Gastroesophageal sphincter (tissue), 4 donors: ENCODE results near the gene NOL4L. TPM values are rescaled to one million over a fixed set of nuclear protein-coding genes. Genes with fewer than 3 reads are reported as not detected.

Experiments used
- ATAC-seq: fragments of 150-250 bp; one replicate; pipeline ENCODE4 v1.9.1; 2016; ENCODE audit warnings: mild to moderate bottlenecking, moderate library complexity
- H3K27ac ChIP-seq, 4 donors: fragments of 200-600 bp; sonication (generic) in 3 of 4; 1 replicate in 3 of 4; 2 replicates in 1 of 4; pipeline ENCODE4 v1.5.1; 2016 to 2019
- H3K27me3 ChIP-seq: fragments of 200-600 bp; sonication (generic); one replicate; pipeline ENCODE4 v1.5.1; 2019
- H3K36me3 ChIP-seq, 2 donors: fragments of 200-600 bp; sonication (generic); one replicate each; pipeline ENCODE4 v1.5.1; 2019; ENCODE audit warnings: control low read depth in 1 of 2
- H3K4me1 ChIP-seq, 3 donors: fragments of 200-600 bp; sonication (generic); 1 replicate in 2 of 3; 2 replicates in 1 of 3; pipeline ENCODE4 v1.5.1; 2016 to 2019; ENCODE audit warnings: control low read depth in 2 of 3
- H3K4me3 ChIP-seq, 2 donors: fragments of 200-600 bp; sonication (generic); one replicate each; pipeline ENCODE4 v1.5.1; 2019; ENCODE audit warnings: mild to moderate bottlenecking in 1 of 2, moderate library complexity in 1 of 2
- H3K9me3 ChIP-seq, 3 donors: fragments of 200-600 bp; sonication (generic); one replicate each; pipeline ENCODE4 v1.5.1; 2017 to 2019; ENCODE audit warnings: control low read depth in 2 of 3
- EP300 ChIP-seq: sonication (generic); formaldehyde crosslinking; IDR thresholded peaks from one replicate; pipeline ENCODE4 v1.6.1; 2017; ENCODE audit warnings: antibody characterized with exemption, mild to moderate bottlenecking
- POLR2A ChIP-seq, 2 donors: fragments of 450-650 bp; IDR thresholded peaks; one replicate each; pipeline ENCODE4 v1.6.1; 2017; ENCODE audit warnings: antibody characterized with exemption in 2 of 2, mild to moderate bottlenecking in 2 of 2, moderate library complexity in 1 of 2
- POLR2AphosphoS5 ChIP-seq: sonication (generic); formaldehyde crosslinking; IDR thresholded peaks from one replicate; pipeline ENCODE4 v1.6.1; 2017; ENCODE audit warnings: antibody characterized with exemption
- WGBS, 2 donors: methylation state at CpG; one replicate each; pipeline ENCODE4 v1.1.5; 2018; ENCODE audit warnings: low coverage in 1 of 2; 5-methylcytosine and 5-hydroxymethylcytosine counted together
- total RNA-seq, 4 donors: library from RNA; depleted of rRNA; stranded (reverse); fragments of >200 nt; gene quantifications; one replicate each; pipeline ENCODE4 v1.1.0, GENCODE V29; 2016
- TF ChIP-seq, protein P1 (sequence below), 4 experiments: fragments of 200-600 bp in 2 of 4; fragments of 450-650 bp in 2 of 4; sonication (generic) in 1 of 4; IDR thresholded peaks; one replicate each; pipeline ENCODE4 v1.5.1; 2017 to 2019; ENCODE audit warnings: antibody characterized with exemption in 4 of 4, mild to moderate bottlenecking in 2 of 4, moderate library complexity in 2 of 4

The NOL4L gene
- total RNA-seq, 4 donors from 2014 or later: 9.0 to 14.7 (median 10.8) TPM

DNA sequence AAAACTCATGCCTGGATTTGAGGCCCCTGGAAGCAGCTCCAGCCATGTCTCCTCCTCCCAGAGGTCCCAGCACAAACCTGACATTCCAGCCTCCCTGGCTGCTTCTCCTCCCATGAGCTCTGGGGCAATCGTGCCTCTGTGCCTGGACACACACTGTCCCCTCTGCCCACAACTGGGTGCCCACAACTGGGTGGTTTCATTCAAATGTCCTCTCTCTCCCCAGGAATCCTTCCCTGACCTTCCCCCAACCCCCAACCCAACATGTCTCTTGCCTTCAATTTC, 37.4 kb downstream of the NOL4L start:
- Histone ChIP-seq H3K27ac (no peak overlapping the region), H3K4me1 (no peaks in the 10 kb centered on the region), H3K4me3 (no peak overlapping the region), H3K9me3 (no peaks in the 10 kb centered on the region), H3K36me3 (no peaks in the 10 kb centered on the region), H3K27me3 (no peaks in the 10 kb centered on the region)
- TF ChIP-seq POLR2A (IDR thresholded peaks at IDR 0.05) (no peak), EP300 (no peak), POLR2AphosphoS5 (no peak)
- TF ChIP-seq, protein P1, sequence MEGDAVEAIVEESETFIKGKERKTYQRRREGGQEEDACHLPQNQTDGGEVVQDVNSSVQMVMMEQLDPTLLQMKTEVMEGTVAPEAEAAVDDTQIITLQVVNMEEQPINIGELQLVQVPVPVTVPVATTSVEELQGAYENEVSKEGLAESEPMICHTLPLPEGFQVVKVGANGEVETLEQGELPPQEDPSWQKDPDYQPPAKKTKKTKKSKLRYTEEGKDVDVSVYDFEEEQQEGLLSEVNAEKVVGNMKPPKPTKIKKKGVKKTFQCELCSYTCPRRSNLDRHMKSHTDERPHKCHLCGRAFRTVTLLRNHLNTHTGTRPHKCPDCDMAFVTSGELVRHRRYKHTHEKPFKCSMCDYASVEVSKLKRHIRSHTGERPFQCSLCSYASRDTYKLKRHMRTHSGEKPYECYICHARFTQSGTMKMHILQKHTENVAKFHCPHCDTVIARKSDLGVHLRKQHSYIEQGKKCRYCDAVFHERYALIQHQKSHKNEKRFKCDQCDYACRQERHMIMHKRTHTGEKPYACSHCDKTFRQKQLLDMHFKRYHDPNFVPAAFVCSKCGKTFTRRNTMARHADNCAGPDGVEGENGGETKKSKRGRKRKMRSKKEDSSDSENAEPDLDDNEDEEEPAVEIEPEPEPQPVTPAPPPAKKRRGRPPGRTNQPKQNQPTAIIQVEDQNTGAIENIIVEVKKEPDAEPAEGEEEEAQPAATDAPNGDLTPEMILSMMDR (IDR thresholded peaks at IDR 0.05): no peak
- 100% methylated on average over 1 of the region's 1 CpG; no CpG with 5 or more reads in 1 of the 2 donors for WGBS, 2 donors
- no peak for ATAC-seq

DNA sequence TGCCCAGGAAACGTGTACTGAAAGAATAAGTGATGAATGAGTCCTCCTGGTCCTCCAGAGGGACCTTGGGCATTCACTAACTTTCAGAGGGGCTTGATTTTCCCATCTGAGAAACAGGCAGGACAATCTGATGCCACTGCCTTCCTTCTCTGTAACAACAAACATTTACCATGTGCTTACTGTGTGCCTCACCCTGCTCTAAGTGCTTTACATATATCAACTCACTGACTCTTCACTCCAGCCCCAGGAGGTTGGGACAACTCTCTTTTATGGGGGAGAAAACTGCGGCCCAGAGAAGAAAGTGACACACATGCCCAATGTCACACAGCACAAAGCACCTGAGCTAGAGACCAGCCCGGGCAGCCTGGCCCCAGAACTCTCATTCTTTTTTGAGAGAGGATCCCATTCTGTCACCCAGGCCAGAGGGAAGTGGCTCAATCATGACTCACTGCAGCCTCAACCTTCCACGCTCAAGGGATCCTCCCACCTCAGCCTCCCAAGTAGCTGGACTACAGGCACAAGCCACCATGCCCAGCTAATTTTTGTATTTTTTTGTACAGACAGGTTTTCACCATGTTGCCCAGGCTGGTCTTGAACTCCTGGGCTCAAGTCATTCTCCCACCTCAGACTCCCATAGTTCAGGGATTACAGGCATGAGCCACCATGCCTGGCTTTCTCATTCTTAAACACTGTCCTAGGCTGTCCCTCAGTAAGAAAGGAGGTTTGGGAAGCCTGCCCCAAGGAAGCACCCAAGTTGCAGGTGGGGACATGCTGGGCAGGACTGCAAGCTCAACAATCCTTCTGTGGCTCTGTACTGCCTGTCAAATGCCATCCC, 38.0 kb downstream of the NOL4L start:
- H3K27ac ChIP-seq: no peak overlapping the region
- ATAC-seq: no peak
- no peaks in the 10 kb centered on the region for H3K9me3 ChIP-seq
- H3K27me3 ChIP-seq: no peaks in the 10 kb centered on the region
- WGBS, 2 donors: 86 to 100% methylated on average over 2 of the region's 4 CpGs
- no peak overlapping the region for H3K4me3 ChIP-seq
- H3K36me3 ChIP-seq: no peaks in the 10 kb centered on the region
- TF ChIP-seq POLR2A (IDR thresholded peaks at IDR 0.05): no peak
- TF ChIP-seq POLR2AphosphoS5: no peak
- no peak for TF ChIP-seq EP300
- TF ChIP-seq, protein P1 (IDR thresholded peaks at IDR 0.05): no peak
- H3K4me1 ChIP-seq: no peaks in the 10 kb centered on the region

DNA sequence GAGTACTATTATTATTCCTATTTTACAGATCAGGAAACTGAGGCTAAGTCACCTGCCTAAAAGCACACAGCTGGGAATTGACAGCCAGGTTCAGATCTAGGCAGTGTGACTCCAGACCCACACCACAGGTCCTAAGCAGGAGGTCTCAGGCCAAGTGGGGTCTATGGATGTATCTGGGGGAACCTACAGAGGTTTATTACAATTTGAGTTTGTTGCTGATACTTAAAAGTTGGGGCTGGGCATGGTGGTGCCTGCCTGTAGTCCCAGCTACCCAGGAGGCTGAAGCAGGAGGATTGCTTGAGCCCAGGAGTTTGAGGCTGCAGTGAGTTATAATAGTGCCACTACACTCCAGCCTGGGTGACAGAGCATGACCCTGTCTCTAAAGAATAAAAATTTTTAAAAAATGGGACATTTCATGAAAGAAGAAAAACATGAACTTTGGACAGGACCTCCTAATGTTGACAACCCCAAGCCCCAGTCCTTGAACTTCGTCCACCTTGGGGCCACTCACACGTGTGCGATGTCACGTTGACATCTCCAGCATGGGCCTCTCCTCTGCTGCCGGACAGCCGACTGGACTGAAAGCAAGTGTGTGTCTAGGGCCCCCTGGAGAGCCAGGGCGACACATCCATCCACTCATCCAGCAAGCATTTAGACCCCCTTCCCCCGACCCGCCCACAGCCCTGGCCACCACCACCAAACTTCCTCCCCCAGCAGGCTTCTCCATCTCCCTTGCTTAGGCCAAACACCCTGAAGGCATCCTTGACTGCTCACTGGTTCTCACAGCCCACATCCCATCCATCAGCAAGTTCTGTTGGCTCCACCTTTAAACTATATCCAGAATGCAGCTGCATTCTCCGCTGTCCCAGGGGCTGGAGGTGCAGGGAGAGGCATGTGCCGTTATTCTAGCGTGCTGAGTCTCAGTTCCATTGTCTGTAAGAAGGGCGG, 40.0 kb downstream of the NOL4L start:
- H3K9me3 ChIP-seq: no peaks in the 10 kb centered on the region
- H3K27ac ChIP-seq: no peak overlapping the region
- no peak for TF ChIP-seq EP300
- TF ChIP-seq, protein P1 (IDR thresholded peaks at IDR 0.05): no peak
- TF ChIP-seq POLR2A (IDR thresholded peaks at IDR 0.05): no peak
- TF ChIP-seq POLR2AphosphoS5: no peak
- no peaks in the 10 kb centered on the region for H3K36me3 ChIP-seq
- ATAC-seq: no peak
- peaks cover 5% of the 10 kb centered on the region for H3K27me3 ChIP-seq
- H3K4me1 ChIP-seq: peaks cover 0 to under 1% (median 0%) of the 10 kb centered on the region in 3 donors
- WGBS, 2 donors: 83% methylated on average over 8 of the region's 13 CpGs; no CpG with 5 or more reads in 1 of the 2 donors
- no peak overlapping the region for H3K4me3 ChIP-seq

DNA sequence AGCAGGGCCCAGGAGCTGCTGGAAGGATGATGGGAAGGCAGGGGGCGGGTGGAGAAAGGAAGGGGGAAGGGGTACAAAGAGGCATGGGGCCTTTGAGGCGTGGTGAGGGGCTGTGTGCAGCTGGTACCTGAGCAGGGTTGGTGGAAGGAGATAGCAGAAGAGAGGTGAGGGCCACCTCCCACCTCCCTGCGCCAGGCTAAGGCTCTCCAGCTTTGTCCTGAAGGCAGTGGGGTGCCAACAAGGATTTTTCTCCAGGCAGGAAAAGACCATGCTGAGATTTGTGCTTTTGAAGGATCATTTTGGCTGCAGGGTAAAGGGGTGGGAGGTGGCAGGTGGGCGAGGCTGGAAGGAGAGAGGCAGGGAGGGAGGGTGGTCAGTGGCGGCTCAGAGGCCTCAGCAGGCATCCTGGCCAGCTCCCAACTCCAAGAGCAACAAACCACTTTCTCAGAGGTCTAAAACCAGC, 40.8 kb downstream of the NOL4L start:
- H3K4me1 ChIP-seq: peaks cover 0 to 8% (median 0%) of the 10 kb centered on the region in 3 donors
- no peak for ATAC-seq
- H3K4me3 ChIP-seq: no peak overlapping the region
- H3K27me3 ChIP-seq: peaks cover 14% of the 10 kb centered on the region
- H3K36me3 ChIP-seq: no peaks in the 10 kb centered on the region
- 93% methylated on average over 2 to 4 of the region's 5 CpGs for WGBS, 2 donors
- TF ChIP-seq POLR2A (IDR thresholded peaks at IDR 0.05) (no peak), POLR2AphosphoS5 (no peak), EP300 (no peak)
- TF ChIP-seq, protein P1 (IDR thresholded peaks at IDR 0.05): no peak
- no peak overlapping the region for H3K27ac ChIP-seq
- H3K9me3 ChIP-seq: no peaks in the 10 kb centered on the region
